A549 (cell line): Measurements from ENCODE around the gene SCNM1. TPM values are rescaled to one million over a fixed set of nuclear protein-coding genes. Genes with fewer than 3 reads are reported as not detected.
A peak's percentile ranks its signal among the peaks of the same experiment; 100 is the strongest.

ENCODE experiments used
- ATAC-seq, 2 experiments: fragments of 200-7000 bp in 1 of 2; fragments of >200 bp in 1 of 2; cut with Nextera tagmentation in 1 of 2; cut with Tn5 transposase in 1 of 2; 3 replicates each; pipeline versions ENCODE4 v1.8.0 to v1.9.1; 2018 to 2020; ENCODE audit warnings: mild to moderate bottlenecking in 1 of 2, moderate library complexity in 1 of 2
- CTCF ChIA-PET: fragments of 300-600 bp; sonication (Branson Sonifier 250); formaldehyde crosslinking; extraction: SDS; loops from one replicate; lab custom pipeline; 2021; ENCODE audit warnings: antibody characterized with exemption, inconsistent platforms; lab: Yijun Ruan, JAX
- POLR2A ChIA-PET: fragments of 350-600 bp; formaldehyde crosslinking; extraction: SDS; loops from one replicate; lab custom pipeline; 2021; ENCODE audit warnings: antibody characterized with exemption, inconsistent platforms; lab: Yijun Ruan, JAX
- DNase-seq, 2 experiments: peaks; one replicate each; pipeline versions ENCODE4 v3.0.0 to v3.0.0-alpha.2; 2011 to 2016; ENCODE audit warnings: low read depth in 1 of 2, low spot score in 1 of 2
- FAIRE-seq: peaks from 2 replicates; lab custom pipeline; 2011; peaks lifted over from hg19 to GRCh38; lab: Jason Lieb, UNC
- H3K27ac ChIP-seq, 2 experiments: fragments of >200 bp; sonication (Bioruptor Twin); formaldehyde crosslinking; 3 replicates each; pipeline ENCODE4 v1.5.1; 2016 to 2017
- H3K4me1 ChIP-seq: fragments of >200 bp; sonication (Bioruptor Twin); formaldehyde crosslinking; 3 replicates; pipeline ENCODE4 v1.6.1; 2016
- H3K4me2 ChIP-seq: fragments of >200 bp; sonication (Bioruptor Twin); formaldehyde crosslinking; 3 replicates; pipeline ENCODE4 v1.6.1; 2016
- H3K4me3 ChIP-seq: fragments of >200 bp; sonication (Bioruptor Twin); formaldehyde crosslinking; 3 replicates; pipeline ENCODE4 v1.5.1; 2016
- H3K9me3 ChIP-seq: fragments of >200 bp; sonication (Bioruptor Twin); formaldehyde crosslinking; 3 replicates; pipeline ENCODE4 v1.6.1; 2016
- ATOH8 ChIP-seq: fragments of 250-450 bp; sonication (Bioruptor Pico); IDR thresholded peaks from 2 replicates; pipeline ENCODE4 v1.5.0; 2020; ENCODE audit warnings: low read depth, mild to moderate bottlenecking, moderate library complexity
- BHLHE40 ChIP-seq: IDR thresholded peaks from 2 replicates; pipeline ENCODE4 v1.6.1; 2012; ENCODE audit warnings: low read depth, low read length, inconsistent platforms
- CBX2 ChIP-seq: fragments of 200-600 bp; sonication (generic); IDR thresholded peaks from 2 replicates; pipeline ENCODE4 v1.6.1; 2016; ENCODE audit warnings: low read depth, mild to moderate bottlenecking, borderline replicate concordance
- FOSL2 ChIP-seq, 2 experiments: fragments of 450-650 bp in 1 of 2; fragments of >200 bp in 1 of 2; sonication (Bioruptor Twin) in 1 of 2; formaldehyde crosslinking; IDR thresholded peaks; 2 replicates each; pipeline versions ENCODE4 v1.5.0 to v1.6.1; 2016 to 2020; ENCODE audit warnings: mild to moderate bottlenecking in 1 of 2, moderate library complexity in 1 of 2
- GATA3 ChIP-seq: IDR thresholded peaks from 2 replicates; pipeline ENCODE4 v1.6.1; 2012; ENCODE audit warnings: borderline replicate concordance
- HOXB13 ChIP-seq: fragments of 250-450 bp; sonication (Bioruptor Pico); IDR thresholded peaks from 2 replicates; pipeline ENCODE4 v1.5.0; 2020; ENCODE audit warnings: low read depth, mild to moderate bottlenecking, moderate library complexity
- HOXB5 ChIP-seq: fragments of 250-450 bp; sonication (Bioruptor Pico); IDR thresholded peaks from 2 replicates; pipeline ENCODE4 v1.5.0; 2020; ENCODE audit warnings: mild to moderate bottlenecking, moderate library complexity
- JUN ChIP-seq, 2 experiments: fragments of >200 bp; sonication (Bioruptor Twin); formaldehyde crosslinking; IDR thresholded peaks; 2 replicates in 1 of 2; 3 replicates in 1 of 2; pipeline ENCODE4 v1.6.1; 2016 to 2017
- MAFK ChIP-seq: fragments of 450-650 bp; IDR thresholded peaks from 2 replicates; pipeline ENCODE4 v1.6.1; 2014; ENCODE audit not compliant: partially characterized antibody
- MAX ChIP-seq: IDR thresholded peaks from 2 replicates; pipeline ENCODE4 v1.6.1; 2012
- MAZ ChIP-seq: fragments of 150-350 bp; IDR thresholded peaks from 2 replicates; pipeline ENCODE4 v1.6.1; 2014; ENCODE audit warnings: antibody characterized with exemption, low read depth, low read length, borderline replicate concordance
- MYC ChIP-seq: IDR thresholded peaks from 2 replicates; pipeline ENCODE4 v1.6.1; 2012; ENCODE audit warnings: mild to moderate bottlenecking, inconsistent platforms, low read length, improper control_type of control experiment, borderline replicate concordance
- NR3C1 ChIP-seq: fragments of >200 bp; sonication (Bioruptor Twin); formaldehyde crosslinking; IDR thresholded peaks from 3 replicates; pipeline ENCODE4 v1.6.1; 2017
- PBX3 ChIP-seq: IDR thresholded peaks from 2 replicates; pipeline ENCODE4 v1.6.1; 2012
- PHF8 ChIP-seq: fragments of 200-600 bp; sonication (generic); IDR thresholded peaks from 2 replicates; pipeline ENCODE4 v1.6.1; 2016; ENCODE audit warnings: low read depth, mild to moderate bottlenecking, antibody characterized with exemption, moderate library complexity, borderline replicate concordance
- POLR2A ChIP-seq: IDR thresholded peaks from 2 replicates; pipeline ENCODE4 v1.6.1; 2012; ENCODE audit warnings: mild to moderate bottlenecking, low read length
- RCOR1 ChIP-seq: fragments of 150-350 bp; IDR thresholded peaks from 2 replicates; pipeline ENCODE4 v1.6.1; 2014; ENCODE audit warnings: antibody characterized with exemption, low read length, low read depth
- ZC3H11A ChIP-seq: fragments of 450-650 bp; IDR thresholded peaks from 2 replicates; pipeline ENCODE4 v1.6.1; 2014; ENCODE audit warnings: antibody characterized with exemption, mild to moderate bottlenecking
- ZNF302 ChIP-seq: fragments of 250-450 bp; sonication (Bioruptor Pico); IDR thresholded peaks from 2 replicates; pipeline ENCODE4 v1.9.0; 2021; ENCODE audit warnings: inconsistent platforms, mild to moderate bottlenecking, moderate library complexity
- WGBS: methylation state at CpG from one replicate; pipeline ENCODE4 v1.1.6; 2017; ENCODE audit errors: missing lambda C conversion rate; 5-methylcytosine and 5-hydroxymethylcytosine counted together
- polyA plus RNA-seq, 4 experiments: library from polyadenylated mRNA; depleted of rRNA in 3 of 4; stranded (reverse); fragments of >200 nt; fragmentation: RNase III in 1 of 4; extraction: RNeasy Plus Mini Kit Qiagen cat#74134 plus additional on column Dnase treatment in 1 of 4; gene quantifications; 2 replicates in 3 of 4; 3 replicates in 1 of 4; pipeline ENCODE4 v1.2.3, GENCODE V29; 2011 to 2017
- TF ChIP-seq, protein P1 (sequence below): fragments of 200-600 bp; sonication (generic); IDR thresholded peaks from 2 replicates; pipeline ENCODE4 v1.6.1; 2016; ENCODE audit warnings: antibody characterized with exemption, mild to moderate bottlenecking, moderate library complexity
- TF ChIP-seq, protein P2 (sequence below): IDR thresholded peaks from 2 replicates; pipeline ENCODE4 v1.6.1; 2012; ENCODE audit warnings: low read depth, borderline replicate concordance

SCNM1 gene
- polyA plus RNA-seq, 2 of the 4 experiments (the other 2 are of a cell fraction): 27.9 to 30.9 TPM

DNA sequence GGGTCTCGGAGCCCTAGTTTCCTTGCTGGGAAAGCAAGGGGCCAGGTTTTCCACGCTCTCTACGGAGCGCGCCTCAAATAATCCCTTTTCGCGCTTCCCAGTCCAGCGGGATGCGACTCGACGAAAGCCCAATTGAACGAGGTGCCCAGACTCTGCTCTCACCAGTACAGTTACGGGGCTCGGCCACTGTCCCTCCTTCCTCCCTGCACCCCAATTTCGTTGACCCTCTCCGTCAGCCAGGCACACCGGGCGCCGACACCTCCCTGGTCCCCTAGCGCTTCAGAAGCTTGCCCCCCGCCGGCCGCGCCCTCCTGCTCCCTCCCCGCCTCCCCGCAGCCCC lies 19.9 kb upstream of the SCNM1 start:
- ChIA-PET CTCF (no interaction called here), POLR2A (no interaction called here)
- ATAC-seq (peak in 1 of 2 experiments; percentile 13; a peak in 1 of 6 replicates), FAIRE-seq (no peak), DNase-seq (no peak)
- H3K4me3 ChIP-seq: peak overlapping the region; percentile 66
- peaks cover 10% of the 10 kb centered on the region; the same call in 2 of the 3 replicates for H3K4me1 ChIP-seq
- TF ChIP-seq CBX2: no peak
- no peak for TF ChIP-seq RCOR1
- no peak for TF ChIP-seq PBX3
- TF ChIP-seq MAZ: no peak
- no peak for TF ChIP-seq ZNF302
- TF ChIP-seq ZC3H11A: no peak
- TF ChIP-seq PHF8: no peak
- TF ChIP-seq NR3C1: no peak
- TF ChIP-seq FOSL2 (IDR thresholded peaks at IDR 0.05): no peak
- TF ChIP-seq FOSL2 (CRISPR knock-in tag; IDR thresholded peaks at IDR 0.05): no peak
- TF ChIP-seq HOXB5: no peak
- TF ChIP-seq, protein P1, sequence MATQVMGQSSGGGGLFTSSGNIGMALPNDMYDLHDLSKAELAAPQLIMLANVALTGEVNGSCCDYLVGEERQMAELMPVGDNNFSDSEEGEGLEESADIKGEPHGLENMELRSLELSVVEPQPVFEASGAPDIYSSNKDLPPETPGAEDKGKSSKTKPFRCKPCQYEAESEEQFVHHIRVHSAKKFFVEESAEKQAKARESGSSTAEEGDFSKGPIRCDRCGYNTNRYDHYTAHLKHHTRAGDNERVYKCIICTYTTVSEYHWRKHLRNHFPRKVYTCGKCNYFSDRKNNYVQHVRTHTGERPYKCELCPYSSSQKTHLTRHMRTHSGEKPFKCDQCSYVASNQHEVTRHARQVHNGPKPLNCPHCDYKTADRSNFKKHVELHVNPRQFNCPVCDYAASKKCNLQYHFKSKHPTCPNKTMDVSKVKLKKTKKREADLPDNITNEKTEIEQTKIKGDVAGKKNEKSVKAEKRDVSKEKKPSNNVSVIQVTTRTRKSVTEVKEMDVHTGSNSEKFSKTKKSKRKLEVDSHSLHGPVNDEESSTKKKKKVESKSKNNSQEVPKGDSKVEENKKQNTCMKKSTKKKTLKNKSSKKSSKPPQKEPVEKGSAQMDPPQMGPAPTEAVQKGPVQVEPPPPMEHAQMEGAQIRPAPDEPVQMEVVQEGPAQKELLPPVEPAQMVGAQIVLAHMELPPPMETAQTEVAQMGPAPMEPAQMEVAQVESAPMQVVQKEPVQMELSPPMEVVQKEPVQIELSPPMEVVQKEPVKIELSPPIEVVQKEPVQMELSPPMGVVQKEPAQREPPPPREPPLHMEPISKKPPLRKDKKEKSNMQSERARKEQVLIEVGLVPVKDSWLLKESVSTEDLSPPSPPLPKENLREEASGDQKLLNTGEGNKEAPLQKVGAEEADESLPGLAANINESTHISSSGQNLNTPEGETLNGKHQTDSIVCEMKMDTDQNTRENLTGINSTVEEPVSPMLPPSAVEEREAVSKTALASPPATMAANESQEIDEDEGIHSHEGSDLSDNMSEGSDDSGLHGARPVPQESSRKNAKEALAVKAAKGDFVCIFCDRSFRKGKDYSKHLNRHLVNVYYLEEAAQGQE: no peak
- TF ChIP-seq, protein P2, sequence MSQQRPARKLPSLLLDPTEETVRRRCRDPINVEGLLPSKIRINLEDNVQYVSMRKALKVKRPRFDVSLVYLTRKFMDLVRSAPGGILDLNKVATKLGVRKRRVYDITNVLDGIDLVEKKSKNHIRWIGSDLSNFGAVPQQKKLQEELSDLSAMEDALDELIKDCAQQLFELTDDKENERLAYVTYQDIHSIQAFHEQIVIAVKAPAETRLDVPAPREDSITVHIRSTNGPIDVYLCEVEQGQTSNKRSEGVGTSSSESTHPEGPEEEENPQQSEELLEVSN: no peak
- no peak; the same call in 1 of the 2 replicates for TF ChIP-seq MAX
- no peak for TF ChIP-seq GATA3
- no peak for TF ChIP-seq HOXB13
- TF ChIP-seq BHLHE40: no peak
- no peak for TF ChIP-seq JUN (IDR thresholded peaks at IDR 0.05)
- TF ChIP-seq MAFK: no peak
- no peaks in the 10 kb centered on the region for H3K9me3 ChIP-seq
- peak overlapping the region; percentile 94 for H3K4me2 ChIP-seq
- peak overlapping the region; percentile 55 to 83 for H3K27ac ChIP-seq
- 54% methylated on average over 18 of the region's 26 CpGs for WGBS

GRCh38 chr1:151146412-151147131 lies 19.4 kb upstream of the SCNM1 start, which contains the start of gene SEMA6C:
TSS of gene SEMA6C (minus strand) at chr1:151146631. CDS start at chr1:151142621, 4,010 bp downstream.
- peaks cover 10% of the 10 kb centered on the region; the same call in 2 of the 3 replicates for H3K4me1 ChIP-seq
- H3K27ac ChIP-seq: peak within 1 kb of the TSS; percentile 55 to 83
- ChIA-PET POLR2A (no interaction called here), CTCF (no interaction called here)
- H3K4me2 ChIP-seq: peak within 1 kb of the TSS; percentile 94
- WGBS: 6% methylated on average over 29 of the region's 61 CpGs
- TF ChIP-seq ATOH8 (CRISPR knock-in tag) (no peak), MYC (no peak), PHF8 (peak; percentile 43; the same call in 1 of the 2 replicates), POLR2A (peak; percentile 19; the same call in 1 of the 2 replicates)
- DNase-seq (peak; percentile 85 to 88), ATAC-seq (peak; percentile 97 to 99), FAIRE-seq (no peak)
- peak within 1 kb of the TSS; percentile 66 for H3K4me3 ChIP-seq
- H3K9me3 ChIP-seq: no peaks in the 10 kb centered on the region
